GM21825 (cell line): ENCODE data around the gene NRL.

ENCODE experiments used
- ATAC-seq: cut with Tn5 transposase; IDR thresholded peaks from one replicate; pipeline ENCODE4 v1.9.1; 2021; ENCODE audit warnings: mild to moderate bottlenecking, moderate library complexity; ENCODE audit not compliant: unreplicated experiment

The NRL gene

DNA sequence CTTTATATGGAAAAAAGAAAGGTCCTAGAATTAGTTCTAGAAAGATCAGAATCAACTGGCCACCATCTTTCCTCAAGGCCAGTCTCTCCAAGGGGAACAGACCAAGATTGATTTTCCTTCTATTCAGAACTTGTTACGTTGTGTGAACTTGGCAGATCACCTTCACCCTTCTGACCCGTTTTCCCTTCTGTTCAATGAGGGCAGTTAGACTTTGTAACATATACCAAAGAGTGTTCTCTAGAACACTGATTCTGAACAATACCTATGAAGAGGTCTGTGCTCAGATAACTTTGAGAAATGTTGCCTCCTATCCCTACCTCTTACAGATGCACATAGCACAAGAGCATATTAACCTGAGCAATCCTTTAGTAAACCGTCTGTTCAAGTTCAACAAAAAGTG lies 31.3 kb downstream of the NRL start:
- ATAC-seq: no peak

GRCh38 chr14:24082411-24083080 lies 32.2 kb downstream of the NRL start:
- ATAC-seq: no peak

GRCh38 chr14:24081739-24082211 lies 33.0 kb downstream of the NRL start:
- no peak for ATAC-seq

GRCh38 chr14:24080888-24081738 lies 33.6 kb downstream of the NRL start:
- peak; percentile 83 for ATAC-seq

- no peak for ATAC-seq
Observed at GRCh38 chr14:24080142-24080530, 34.6 kb downstream of the NRL start.

DNA sequence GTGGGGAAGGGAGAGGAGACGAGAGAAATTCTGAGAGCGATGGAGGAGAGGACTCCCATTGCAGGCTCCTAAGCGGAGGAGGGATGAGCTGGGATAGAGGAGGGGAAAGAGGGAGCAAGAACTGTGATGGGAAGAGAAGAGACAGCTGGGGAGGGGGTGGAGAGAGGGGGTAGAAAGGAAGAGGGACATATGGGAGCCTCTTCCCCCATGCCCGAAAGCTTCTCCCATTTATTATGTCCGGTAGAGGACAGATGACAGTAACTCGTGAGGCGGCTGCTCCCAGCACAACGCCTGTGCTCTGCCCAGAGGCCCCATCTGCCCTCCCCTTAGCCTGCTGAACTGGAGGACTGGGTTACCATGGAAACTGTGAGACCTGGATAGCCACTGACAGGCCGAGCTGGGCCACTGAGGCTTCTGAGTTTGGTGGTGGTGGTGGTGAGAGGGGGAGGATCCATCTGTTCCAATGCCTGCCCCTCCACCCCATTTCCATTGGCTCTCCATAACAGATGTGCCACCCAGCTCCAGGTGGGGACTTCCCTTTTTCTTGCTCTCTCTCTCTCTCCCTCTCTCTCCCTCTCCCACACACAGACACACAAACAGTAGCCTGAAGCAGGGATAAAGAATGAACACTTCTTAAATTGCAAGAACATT lies 35.1 kb downstream of the NRL start:
- no peak for ATAC-seq

GRCh38 chr14:24078146-24078545 lies 36.6 kb downstream of the NRL start:
- no peak for ATAC-seq

- no peak for ATAC-seq
Observed at GRCh38 chr14:24077086-24077485, 37.7 kb downstream of the NRL start.

DNA sequence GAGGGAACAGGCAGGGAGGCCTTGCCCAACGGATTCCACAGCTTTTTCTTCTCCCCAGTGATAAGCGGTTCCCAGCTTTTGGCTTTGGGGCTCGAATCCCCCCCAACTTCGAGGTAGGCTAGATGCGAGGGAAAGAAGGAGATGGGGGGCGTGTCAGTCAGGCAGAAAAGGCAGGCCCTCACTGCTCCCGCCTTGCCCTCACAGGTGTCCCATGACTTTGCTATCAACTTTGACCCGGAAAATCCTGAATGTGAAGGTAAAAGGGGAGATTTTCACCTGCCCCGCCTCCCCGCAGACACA lies 38.5 kb downstream of the NRL start:
- ATAC-seq: no peak

DNA sequence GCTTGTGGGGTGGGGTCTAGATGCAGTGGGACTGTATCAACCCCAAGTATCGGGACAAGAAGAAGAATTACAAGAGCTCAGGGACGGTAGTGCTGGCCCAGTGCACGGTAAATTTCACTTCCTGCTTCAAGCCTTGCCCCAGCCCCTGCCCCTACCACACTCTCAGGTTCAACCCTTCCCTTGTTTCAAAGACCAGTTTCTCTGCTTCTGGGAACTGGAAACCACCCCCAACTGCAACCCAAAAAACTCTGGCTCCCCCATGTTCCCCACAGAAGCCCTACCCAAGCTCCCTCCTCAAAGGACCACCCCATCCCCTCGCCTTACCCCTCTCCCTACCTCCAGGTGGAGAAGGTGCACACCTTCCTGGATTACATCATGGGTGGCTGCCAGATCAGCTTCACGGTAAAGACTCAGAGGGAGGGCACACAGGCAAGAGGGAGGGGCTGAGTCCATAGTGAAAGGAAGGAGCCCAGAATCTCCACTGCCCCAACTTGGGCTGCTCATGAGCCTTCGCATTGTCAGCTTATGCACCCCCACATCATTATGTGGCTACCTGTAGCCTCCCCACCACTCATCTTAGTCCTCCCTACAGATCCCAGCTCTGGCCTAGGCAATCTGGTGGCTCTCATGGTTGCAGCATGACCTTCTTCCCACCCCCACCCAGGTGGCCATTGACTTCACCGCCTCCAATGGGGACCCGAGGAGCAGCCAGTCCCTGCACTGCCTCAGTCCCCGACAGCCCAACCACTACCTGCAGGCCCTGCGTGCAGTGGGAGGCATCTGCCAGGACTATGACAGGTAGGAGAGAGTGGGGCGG lies 39.1 kb downstream of the NRL start:
- ATAC-seq: no peak

GRCh38 chr14:24074625-24075484 lies 39.9 kb downstream of the NRL start:
- no peak for ATAC-seq

GRCh38 chr14:24072881-24073877 lies 41.6 kb downstream of the NRL start:
- ATAC-seq: no peak

GRCh38 chr14:24072436-24072835 lies 42.3 kb downstream of the NRL start:
- no peak for ATAC-seq

GRCh38 chr14:24071836-24072430 lies 42.8 kb downstream of the NRL start:
- no peak for ATAC-seq

DNA sequence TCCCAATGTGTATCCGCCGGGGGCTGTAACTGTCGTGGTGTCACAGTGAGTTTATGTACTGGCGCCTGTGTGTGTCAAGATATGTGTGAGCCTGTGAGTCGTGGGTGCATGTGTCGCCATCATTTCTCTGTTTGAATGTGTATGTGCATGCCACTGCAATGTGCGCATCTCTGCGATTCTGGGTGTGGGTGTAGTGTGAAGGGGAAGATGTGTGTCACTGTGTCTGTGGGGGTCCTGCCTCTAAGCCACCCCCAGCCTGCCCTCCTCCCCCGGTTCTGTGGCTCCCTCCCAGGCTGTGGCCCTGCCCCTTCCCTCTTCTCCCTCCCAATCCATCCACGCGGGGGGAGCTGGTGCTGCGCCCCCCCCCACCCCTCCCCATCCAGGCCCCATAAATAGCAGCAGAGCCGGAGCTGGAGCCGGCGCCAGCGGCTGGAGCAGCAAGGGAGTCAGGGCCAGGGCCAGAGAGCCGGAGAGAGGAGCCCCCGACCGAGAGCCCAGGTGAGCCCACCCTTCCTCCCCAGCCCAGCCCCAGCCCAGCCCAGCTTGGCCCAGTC lies 43.5 kb downstream of the NRL start, which contains the start of gene CPNE6:
Gene CPNE6, plus strand, starts transcription at position 419 of the 554 bp plus-strand sequence. CDS start 1,375 bp downstream, outside the sequence.
- no peak for ATAC-seq

DNA sequence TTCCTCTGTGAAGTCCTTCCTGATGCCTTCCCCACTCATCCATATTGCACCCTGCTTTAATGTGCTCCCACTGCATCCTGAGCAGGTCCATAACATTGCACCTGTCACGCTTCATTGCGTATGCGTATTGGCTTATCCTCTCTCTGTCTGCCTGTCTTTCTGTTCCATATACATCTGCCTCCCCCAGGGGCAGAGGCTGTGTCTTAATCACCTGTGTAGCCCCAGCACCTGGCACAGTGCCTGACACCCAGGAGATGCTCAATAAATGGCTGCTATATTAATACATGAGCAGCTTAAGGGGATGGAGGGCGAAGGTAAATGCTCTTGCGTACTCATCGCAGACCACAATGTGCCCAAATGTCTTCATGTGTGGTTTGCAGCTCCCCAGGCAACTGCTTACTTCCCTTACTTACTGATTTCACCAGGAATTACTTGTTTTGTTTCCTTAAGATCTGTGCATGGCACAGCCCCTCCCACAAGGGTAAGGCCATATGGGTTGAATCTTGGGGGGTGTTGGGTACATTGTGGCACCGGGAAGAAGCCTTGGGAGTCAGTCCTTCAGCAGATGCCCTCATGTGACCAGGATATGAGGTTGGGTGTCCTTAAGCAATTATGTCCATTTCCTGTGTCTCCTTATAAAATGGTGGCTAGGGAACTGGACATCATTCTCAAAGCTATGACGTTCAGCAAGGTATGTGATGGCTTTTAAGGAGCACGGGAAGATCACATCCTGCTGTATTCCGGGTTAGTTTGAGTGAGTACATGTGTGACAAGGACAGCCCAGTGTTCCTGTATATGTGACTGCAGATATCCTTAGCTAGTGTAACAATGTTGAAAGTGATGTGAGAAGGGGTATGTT lies 44.2 kb downstream of the NRL start:
- no peak for ATAC-seq

DNA sequence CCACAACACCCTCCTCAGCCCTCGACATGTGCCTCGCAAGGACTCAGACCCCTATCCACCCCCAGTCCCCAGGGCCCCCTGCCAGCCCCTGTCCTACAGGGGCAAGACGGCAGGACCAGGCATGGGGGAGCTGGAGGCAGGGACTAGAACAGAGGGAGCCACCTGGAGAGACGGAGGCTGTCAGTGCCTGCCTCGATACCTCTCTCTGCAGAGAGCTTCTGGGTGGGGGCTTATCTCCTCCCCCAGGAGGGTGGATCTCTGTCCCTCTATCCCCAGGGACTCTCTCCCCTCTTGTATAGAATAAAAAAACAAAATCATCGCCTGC lies 45.4 kb downstream of the NRL start:
- no peak for ATAC-seq
